Lower leg skin (tissue), 4 donors: Measurements from ENCODE around the gene CSNK1D. TPM values are rescaled to one million over a fixed set of nuclear protein-coding genes. Genes with fewer than 3 reads are reported as not detected.

Source experiments
- DNase-seq, 2 donors: peaks; one replicate each; pipeline ENCODE4 v3.0.0-alpha.2; 2019; ENCODE audit warnings: low spot score in 2 of 2
- H3K4me3 ChIP-seq: fragments of 200-600 bp; sonication (generic); 2 replicates; pipeline ENCODE4 v1.5.1; 2017; ENCODE audit warnings: mild to moderate bottlenecking, low read depth; ENCODE audit not compliant: poor library complexity, severe bottlenecking
- POLR2A ChIP-seq, 2 donors: fragments of 450-650 bp; IDR thresholded peaks; one replicate each; pipeline ENCODE4 v1.6.1; 2016 to 2017; ENCODE audit warnings: antibody characterized with exemption in 2 of 2, mild to moderate bottlenecking in 1 of 2, moderate library complexity in 1 of 2
- WGBS, 2 donors: methylation state at CpG; one replicate each; pipeline ENCODE4 v1.1.5; 2018; 5-methylcytosine and 5-hydroxymethylcytosine counted together
- intact Hi-C: fragments of 100-400 bp; cut with DNase I; formaldehyde crosslinking; loops from one replicate; pipeline ENCODE4 v1.15.0; 2023; ENCODE audit warnings: low total_unique reads
- total RNA-seq, 4 donors: library from RNA; depleted of rRNA; stranded (reverse); fragments of >200 nt; gene quantifications; one replicate each; pipeline ENCODE4 v1.1.0, GENCODE V29; 2016
- TF ChIP-seq, protein P1 (sequence below), 3 donors: fragments of 450-650 bp; IDR thresholded peaks; one replicate each; pipeline ENCODE4 v1.5.1; 2016; ENCODE audit warnings: antibody characterized with exemption in 3 of 3, mild to moderate bottlenecking in 3 of 3, moderate library complexity in 2 of 3

Gene CSNK1D
- total RNA-seq, 4 donors from 2014 or later, result 46.0 to 88.4 (median 56.4) TPM

DNA sequence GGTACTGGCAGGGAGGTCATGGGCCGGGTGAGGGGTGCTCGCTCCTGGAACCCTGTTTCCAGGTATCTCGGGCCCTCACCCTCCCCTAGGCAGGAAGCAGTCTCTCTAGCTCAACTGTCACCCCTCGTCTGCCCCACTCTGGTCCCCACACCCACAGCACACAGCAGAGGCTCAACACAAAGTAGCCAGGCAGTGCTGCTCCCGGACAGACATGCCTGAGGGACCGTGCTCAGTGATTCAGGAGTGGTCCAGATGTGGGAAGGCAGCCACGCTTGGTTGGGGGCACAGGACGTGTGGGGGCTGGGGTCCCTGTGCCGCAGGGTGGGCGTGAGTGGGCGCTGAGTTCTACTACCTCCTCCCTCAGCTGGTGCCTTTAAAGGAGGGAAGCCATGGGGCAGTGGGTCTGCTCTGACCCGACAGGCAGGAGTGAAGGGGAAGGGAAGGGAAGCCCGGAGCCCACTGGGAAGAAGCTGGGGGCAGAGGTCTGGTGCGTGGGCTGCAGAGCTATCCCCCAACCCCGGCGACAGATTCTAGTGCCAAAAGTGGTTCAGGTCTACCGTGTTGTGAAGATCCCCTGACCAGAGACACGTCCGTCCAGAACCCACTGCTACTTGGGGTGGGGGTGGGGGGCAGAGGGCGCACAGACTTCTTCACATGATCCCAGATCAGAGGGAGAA is 32.9 kb downstream of the CSNK1D start:
- WGBS, 2 donors, result 70 to 75% methylated on average over 17 to 18 of the region's 20 CpGs
- intact Hi-C loops, result no loop called here
- no peak for DNase-seq
- TF ChIP-seq POLR2A (IDR thresholded peaks at IDR 0.05), result no peak
- TF ChIP-seq, protein P1, sequence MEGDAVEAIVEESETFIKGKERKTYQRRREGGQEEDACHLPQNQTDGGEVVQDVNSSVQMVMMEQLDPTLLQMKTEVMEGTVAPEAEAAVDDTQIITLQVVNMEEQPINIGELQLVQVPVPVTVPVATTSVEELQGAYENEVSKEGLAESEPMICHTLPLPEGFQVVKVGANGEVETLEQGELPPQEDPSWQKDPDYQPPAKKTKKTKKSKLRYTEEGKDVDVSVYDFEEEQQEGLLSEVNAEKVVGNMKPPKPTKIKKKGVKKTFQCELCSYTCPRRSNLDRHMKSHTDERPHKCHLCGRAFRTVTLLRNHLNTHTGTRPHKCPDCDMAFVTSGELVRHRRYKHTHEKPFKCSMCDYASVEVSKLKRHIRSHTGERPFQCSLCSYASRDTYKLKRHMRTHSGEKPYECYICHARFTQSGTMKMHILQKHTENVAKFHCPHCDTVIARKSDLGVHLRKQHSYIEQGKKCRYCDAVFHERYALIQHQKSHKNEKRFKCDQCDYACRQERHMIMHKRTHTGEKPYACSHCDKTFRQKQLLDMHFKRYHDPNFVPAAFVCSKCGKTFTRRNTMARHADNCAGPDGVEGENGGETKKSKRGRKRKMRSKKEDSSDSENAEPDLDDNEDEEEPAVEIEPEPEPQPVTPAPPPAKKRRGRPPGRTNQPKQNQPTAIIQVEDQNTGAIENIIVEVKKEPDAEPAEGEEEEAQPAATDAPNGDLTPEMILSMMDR (IDR thresholded peaks at IDR 0.05), result no peak
- no peak overlapping the region for H3K4me3 ChIP-seq

- no peak for DNase-seq
- no peak for TF ChIP-seq POLR2A (IDR thresholded peaks at IDR 0.05)
- TF ChIP-seq, protein P1 (IDR thresholded peaks at IDR 0.05), result no peak
- 84 to 87% methylated on average over 22 of the region's 22 CpGs for WGBS, 2 donors
- intact Hi-C loops, result loop anchor here (10.0 kb wide), 1 partner anchor 75 kb away; the partner anchor contains the start of gene CD7
- no peak overlapping the region for H3K4me3 ChIP-seq
Observed at GRCh38 chr17:82239926-82240505, 33.5 kb downstream of the CSNK1D start.

DNA sequence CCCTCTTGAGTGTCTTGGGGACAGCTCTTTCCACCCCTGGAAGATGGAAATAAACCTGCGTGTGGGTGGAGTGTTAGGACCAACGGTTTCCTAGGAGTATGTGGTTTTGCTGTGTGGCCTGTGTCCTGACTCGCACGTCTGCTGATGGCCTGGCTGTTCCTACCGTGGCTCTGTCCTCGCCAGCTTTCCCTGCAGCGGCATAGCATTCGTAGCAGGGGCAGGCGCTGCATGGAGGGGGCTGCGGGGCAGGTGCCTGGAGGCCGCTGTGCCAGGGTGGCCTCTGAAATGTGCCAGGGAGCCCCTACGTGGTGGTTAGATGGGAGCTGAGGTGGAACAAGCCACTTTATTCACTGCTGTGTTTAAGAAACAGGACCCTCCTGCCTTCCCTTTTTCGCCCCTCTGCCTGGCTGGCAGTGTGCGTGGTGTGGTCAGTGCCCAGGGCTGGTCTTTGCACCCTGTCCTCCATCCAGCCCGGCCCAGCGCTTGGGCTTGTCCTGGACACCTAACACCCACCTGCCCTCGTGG is 34.0 kb downstream of the CSNK1D start:
- intact Hi-C loops, result loop anchor here (10.0 kb wide), 1 partner anchor 75 kb away; the partner anchor contains the start of gene CD7
- 65 to 77% methylated on average over 16 to 17 of the region's 17 CpGs for WGBS, 2 donors
- H3K4me3 ChIP-seq, result no peak overlapping the region
- DNase-seq, result no peak
- no peak for TF ChIP-seq POLR2A (IDR thresholded peaks at IDR 0.05)
- TF ChIP-seq, protein P1 (IDR thresholded peaks at IDR 0.05), result no peak

DNA sequence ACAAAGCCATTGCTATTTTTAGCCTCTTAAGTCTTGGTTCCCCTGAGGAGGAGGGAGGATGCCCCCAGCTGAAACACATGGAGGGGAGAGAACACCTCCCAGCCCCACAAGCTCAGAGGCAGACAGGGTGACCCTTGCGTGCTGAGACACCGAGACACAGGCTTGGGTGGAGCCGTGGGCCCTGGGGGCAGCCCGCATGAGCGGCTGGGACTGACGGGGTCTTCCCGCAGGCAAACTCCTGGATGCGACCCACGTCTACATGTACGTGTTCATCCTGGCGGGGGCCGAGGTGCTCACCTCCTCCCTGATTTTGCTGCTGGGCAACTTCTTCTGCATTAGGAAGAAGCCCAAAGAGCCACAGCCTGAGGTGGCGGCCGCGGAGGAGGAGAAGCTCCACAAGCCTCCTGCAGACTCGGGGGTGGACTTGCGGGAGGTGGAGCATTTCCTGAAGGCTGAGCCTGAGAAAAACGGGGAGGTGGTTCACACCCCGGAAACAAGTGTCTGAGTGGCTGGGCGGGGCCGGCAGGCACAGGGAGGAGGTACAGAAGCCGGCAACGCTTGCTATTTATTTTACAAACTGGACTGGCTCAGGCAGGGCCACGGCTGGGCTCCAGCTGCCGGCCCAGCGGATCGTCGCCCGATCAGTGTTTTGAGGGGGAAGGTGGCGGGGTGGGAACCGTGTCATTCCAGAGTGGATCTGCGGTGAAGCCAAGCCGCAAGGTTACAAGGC is 34.9 kb downstream of the CSNK1D start:
- intact Hi-C loops, result loop anchor here (10.0 kb wide), 1 partner anchor 76 kb away; the partner anchor contains the start of gene CD7
- H3K4me3 ChIP-seq, result no peak overlapping the region
- WGBS, 2 donors, result 27 to 31% methylated on average over 31 to 33 of the region's 33 CpGs
- peak; percentile 78 to 95 for DNase-seq
- TF ChIP-seq, protein P1 (IDR thresholded peaks at IDR 0.05), result no peak
- no peak for TF ChIP-seq POLR2A (IDR thresholded peaks at IDR 0.05)

GRCh38 chr17:82237746-82238471 is 35.6 kb downstream of the CSNK1D start:
- WGBS, 2 donors, result 33 to 50% methylated on average over 18 to 20 of the region's 34 CpGs
- peak in 1 of 2 donors; percentile 85 for DNase-seq
- TF ChIP-seq, protein P1 (IDR thresholded peaks at IDR 0.05), result no peak
- no peak for TF ChIP-seq POLR2A (IDR thresholded peaks at IDR 0.05)
- no peak overlapping the region for H3K4me3 ChIP-seq
- intact Hi-C loops, result loop anchor here (10.0 kb wide), 1 partner anchor 77 kb away; the partner anchor contains the start of gene CD7
